Measurements from ENCODE around the gene PPP6R2.

The PPP6R2 gene

DNA sequence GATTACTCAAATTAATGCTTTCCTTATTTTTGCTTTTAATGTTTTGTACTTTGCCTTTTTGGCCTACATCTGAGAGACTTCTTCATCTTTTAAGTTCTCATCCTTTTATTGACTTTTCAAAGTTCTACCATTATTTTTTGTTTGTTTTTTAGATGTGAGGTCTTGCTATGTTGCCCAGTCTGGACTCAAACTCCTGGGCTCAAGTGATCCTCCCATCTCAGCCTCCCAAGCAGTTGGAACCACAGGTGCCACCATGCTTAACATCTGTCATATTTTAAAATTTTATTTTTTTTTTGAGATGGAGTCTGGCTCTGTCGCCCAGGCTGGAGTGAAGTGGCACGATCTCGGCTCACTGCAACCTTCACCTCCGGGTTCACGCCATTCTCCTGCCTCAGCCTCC, 57.8 kb downstream of the PPP6R2 start:
- no peaks in the 10 kb centered on the region for H3F3A ChIP-seq (ENCODE audit: control insufficient read depth, insufficient read depth)
- TF ChIP-seq EZH2phosphoT487 (IDR thresholded peaks at IDR 0.05; ENCODE audit: borderline replicate concordance, low read length), result no peak
- TF ChIP-seq, protein P1, sequence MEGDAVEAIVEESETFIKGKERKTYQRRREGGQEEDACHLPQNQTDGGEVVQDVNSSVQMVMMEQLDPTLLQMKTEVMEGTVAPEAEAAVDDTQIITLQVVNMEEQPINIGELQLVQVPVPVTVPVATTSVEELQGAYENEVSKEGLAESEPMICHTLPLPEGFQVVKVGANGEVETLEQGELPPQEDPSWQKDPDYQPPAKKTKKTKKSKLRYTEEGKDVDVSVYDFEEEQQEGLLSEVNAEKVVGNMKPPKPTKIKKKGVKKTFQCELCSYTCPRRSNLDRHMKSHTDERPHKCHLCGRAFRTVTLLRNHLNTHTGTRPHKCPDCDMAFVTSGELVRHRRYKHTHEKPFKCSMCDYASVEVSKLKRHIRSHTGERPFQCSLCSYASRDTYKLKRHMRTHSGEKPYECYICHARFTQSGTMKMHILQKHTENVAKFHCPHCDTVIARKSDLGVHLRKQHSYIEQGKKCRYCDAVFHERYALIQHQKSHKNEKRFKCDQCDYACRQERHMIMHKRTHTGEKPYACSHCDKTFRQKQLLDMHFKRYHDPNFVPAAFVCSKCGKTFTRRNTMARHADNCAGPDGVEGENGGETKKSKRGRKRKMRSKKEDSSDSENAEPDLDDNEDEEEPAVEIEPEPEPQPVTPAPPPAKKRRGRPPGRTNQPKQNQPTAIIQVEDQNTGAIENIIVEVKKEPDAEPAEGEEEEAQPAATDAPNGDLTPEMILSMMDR (IDR thresholded peaks at IDR 0.05; ENCODE audit: low read depth, low read length, poor library complexity, severe bottlenecking), result no peak
- peaks cover 55% of the 10 kb centered on the region for H3K79me2 ChIP-seq (ENCODE audit: control insufficient read depth, low read length)
- peaks cover 28% of the 10 kb centered on the region for H3K4me1 ChIP-seq (ENCODE audit: control insufficient read depth, low read length)
- H3K36me3 ChIP-seq (ENCODE audit: control insufficient read depth, low read length), result peaks cover 54% of the 10 kb centered on the region
- H3K4me2 ChIP-seq (ENCODE audit: low read length), result no peak overlapping the region
- H3K9me3 ChIP-seq (ENCODE audit: control insufficient read depth, insufficient read depth, low read length), result no peaks in the 10 kb centered on the region
- H4K20me1 ChIP-seq (ENCODE audit: control insufficient read depth, insufficient read depth, low read depth, low read length), result peaks cover 3% of the 10 kb centered on the region; the same call in 1 of the 2 replicates
- no peak overlapping the region for H3K4me3 ChIP-seq (ENCODE audit: low read length)
- no peaks in the 10 kb centered on the region for H3K9me2 ChIP-seq (replicated peaks; ENCODE audit: control insufficient read depth, low read length)
- no peaks in the 10 kb centered on the region for H3K27me3 ChIP-seq (ENCODE audit: control insufficient read depth, low read length)
- no peak overlapping the region for H3K27ac ChIP-seq (ENCODE audit: low read depth, low read length)

DNA sequence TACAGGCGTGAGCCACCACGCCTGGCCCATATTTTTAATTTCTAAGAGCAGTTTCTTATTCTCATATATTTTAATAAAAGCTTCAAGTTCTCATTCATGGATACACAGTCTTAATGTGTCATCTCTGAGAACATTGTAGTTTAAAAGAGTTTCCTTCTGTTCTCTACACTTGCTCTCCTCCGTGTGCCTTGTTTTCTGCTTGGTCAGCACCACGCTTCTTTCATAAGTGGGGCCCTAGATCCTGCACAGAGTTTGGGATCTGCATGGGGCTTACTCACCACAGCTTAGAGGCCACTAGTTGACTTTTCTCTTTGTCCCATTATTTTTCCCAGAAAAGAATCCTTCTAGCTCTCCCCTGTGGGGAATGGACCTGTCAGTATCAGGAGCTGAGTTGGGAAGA, 58.8 kb downstream of the PPP6R2 start:
- H3F3A ChIP-seq (ENCODE audit: control insufficient read depth, insufficient read depth), result no peaks in the 10 kb centered on the region
- no peak overlapping the region for H3K4me3 ChIP-seq (ENCODE audit: low read length)
- H3K4me1 ChIP-seq (ENCODE audit: control insufficient read depth, low read length), result peaks cover 28% of the 10 kb centered on the region
- H4K20me1 ChIP-seq (ENCODE audit: control insufficient read depth, insufficient read depth, low read depth, low read length), result peaks cover 3% of the 10 kb centered on the region; the same call in 1 of the 2 replicates
- no peaks in the 10 kb centered on the region for H3K9me3 ChIP-seq (ENCODE audit: control insufficient read depth, insufficient read depth, low read length)
- H3K79me2 ChIP-seq (ENCODE audit: control insufficient read depth, low read length), result peaks cover 50% of the 10 kb centered on the region
- no peaks in the 10 kb centered on the region for H3K9me2 ChIP-seq (replicated peaks; ENCODE audit: control insufficient read depth, low read length)
- no peak for TF ChIP-seq EZH2phosphoT487 (IDR thresholded peaks at IDR 0.05; ENCODE audit: borderline replicate concordance, low read length)
- TF ChIP-seq, protein P1 (IDR thresholded peaks at IDR 0.05; ENCODE audit: low read depth, low read length, poor library complexity, severe bottlenecking), result no peak
- H3K4me2 ChIP-seq (ENCODE audit: low read length), result no peak overlapping the region
- H3K27ac ChIP-seq (ENCODE audit: low read depth, low read length), result no peak overlapping the region
- H3K27me3 ChIP-seq (ENCODE audit: control insufficient read depth, low read length), result no peaks in the 10 kb centered on the region
- H3K36me3 ChIP-seq (ENCODE audit: control insufficient read depth, low read length), result peaks cover 57% of the 10 kb centered on the region

DNA sequence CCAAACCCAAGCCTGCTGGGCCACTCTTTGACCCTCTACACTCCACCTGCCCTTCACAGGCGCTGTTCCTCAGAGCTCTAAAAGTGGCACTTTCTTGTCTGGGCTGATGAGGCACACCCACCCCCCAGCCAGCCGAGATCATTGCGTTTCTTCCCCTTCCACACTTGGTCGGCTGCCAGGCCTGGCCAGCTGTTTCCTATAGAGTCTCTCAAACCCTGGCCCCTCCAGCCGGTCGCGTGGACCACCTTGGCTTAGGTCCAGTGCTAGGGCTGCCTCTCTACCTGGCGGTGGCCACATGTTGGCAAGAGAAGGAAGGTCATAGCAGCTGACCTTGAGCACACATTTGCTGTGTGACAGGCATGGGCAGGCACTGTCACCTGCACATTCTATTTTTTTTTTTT, 60.6 kb downstream of the PPP6R2 start:
- H3K36me3 ChIP-seq (ENCODE audit: control insufficient read depth, low read length), result peaks cover 66% of the 10 kb centered on the region
- peaks cover 45% of the 10 kb centered on the region for H3K79me2 ChIP-seq (ENCODE audit: control insufficient read depth, low read length)
- no peaks in the 10 kb centered on the region for H3F3A ChIP-seq (ENCODE audit: control insufficient read depth, insufficient read depth)
- H3K4me3 ChIP-seq (ENCODE audit: low read length), result no peak overlapping the region
- H3K9me3 ChIP-seq (ENCODE audit: control insufficient read depth, insufficient read depth, low read length), result no peaks in the 10 kb centered on the region
- H3K27me3 ChIP-seq (ENCODE audit: control insufficient read depth, low read length), result no peaks in the 10 kb centered on the region
- H3K4me2 ChIP-seq (ENCODE audit: low read length), result peak overlapping the region; percentile 19; the same call in 1 of the 2 replicates
- H4K20me1 ChIP-seq (ENCODE audit: control insufficient read depth, insufficient read depth, low read depth, low read length), result peaks cover 3% of the 10 kb centered on the region; the same call in 1 of the 2 replicates
- H3K4me1 ChIP-seq (ENCODE audit: control insufficient read depth, low read length), result peaks cover 28% of the 10 kb centered on the region
- no peak overlapping the region for H3K27ac ChIP-seq (ENCODE audit: low read depth, low read length)
- H3K9me2 ChIP-seq (replicated peaks; ENCODE audit: control insufficient read depth, low read length), result no peaks in the 10 kb centered on the region
- TF ChIP-seq EZH2phosphoT487 (IDR thresholded peaks at IDR 0.05; ENCODE audit: borderline replicate concordance, low read length), result no peak
- TF ChIP-seq, protein P1 (IDR thresholded peaks at IDR 0.05; ENCODE audit: low read depth, low read length, poor library complexity, severe bottlenecking), result no peak

All from DOHH2 (cell line).